GM19397 (cell line): ENCODE results near the gene SPDYE6.
"Not testable (repeated sequence)": the region's sequence is repeated elsewhere in the genome, so short reads cannot be mapped to it uniquely, and the experiment has no call there.

Experiments
- ATAC-seq: cut with Tn5 transposase; IDR thresholded peaks from one replicate; pipeline ENCODE4 v1.9.1; 2021; ENCODE audit warnings: mild to moderate bottlenecking, moderate library complexity; ENCODE audit not compliant: unreplicated experiment

SPDYE6 gene

DNA sequence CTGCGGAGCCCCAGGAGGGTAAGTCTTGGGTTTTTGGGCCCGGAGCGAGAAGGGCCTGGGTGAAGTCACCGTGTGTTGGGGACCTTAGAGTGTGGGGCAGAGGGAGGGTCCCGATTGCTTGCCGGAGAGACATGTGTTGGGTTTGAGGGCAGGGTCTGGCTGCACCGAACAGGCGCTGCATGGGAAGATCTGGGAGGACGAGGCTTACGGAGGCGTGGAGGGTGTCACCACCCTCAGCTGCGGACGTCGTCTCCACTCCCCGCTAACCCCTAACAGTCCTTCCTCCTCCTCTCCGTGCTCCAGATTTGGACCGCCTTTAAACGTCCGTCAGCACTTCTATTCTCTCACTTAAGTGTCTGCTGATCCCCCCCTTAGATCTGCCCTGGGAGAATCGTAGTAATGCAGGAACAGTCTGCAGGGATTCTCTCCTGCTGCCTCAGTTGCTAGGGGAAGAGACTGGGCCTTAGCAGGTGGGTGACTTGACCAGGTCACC lies 8.2 kb upstream of the SPDYE6 start:
- ATAC-seq = not testable (repeated sequence)

DNA sequence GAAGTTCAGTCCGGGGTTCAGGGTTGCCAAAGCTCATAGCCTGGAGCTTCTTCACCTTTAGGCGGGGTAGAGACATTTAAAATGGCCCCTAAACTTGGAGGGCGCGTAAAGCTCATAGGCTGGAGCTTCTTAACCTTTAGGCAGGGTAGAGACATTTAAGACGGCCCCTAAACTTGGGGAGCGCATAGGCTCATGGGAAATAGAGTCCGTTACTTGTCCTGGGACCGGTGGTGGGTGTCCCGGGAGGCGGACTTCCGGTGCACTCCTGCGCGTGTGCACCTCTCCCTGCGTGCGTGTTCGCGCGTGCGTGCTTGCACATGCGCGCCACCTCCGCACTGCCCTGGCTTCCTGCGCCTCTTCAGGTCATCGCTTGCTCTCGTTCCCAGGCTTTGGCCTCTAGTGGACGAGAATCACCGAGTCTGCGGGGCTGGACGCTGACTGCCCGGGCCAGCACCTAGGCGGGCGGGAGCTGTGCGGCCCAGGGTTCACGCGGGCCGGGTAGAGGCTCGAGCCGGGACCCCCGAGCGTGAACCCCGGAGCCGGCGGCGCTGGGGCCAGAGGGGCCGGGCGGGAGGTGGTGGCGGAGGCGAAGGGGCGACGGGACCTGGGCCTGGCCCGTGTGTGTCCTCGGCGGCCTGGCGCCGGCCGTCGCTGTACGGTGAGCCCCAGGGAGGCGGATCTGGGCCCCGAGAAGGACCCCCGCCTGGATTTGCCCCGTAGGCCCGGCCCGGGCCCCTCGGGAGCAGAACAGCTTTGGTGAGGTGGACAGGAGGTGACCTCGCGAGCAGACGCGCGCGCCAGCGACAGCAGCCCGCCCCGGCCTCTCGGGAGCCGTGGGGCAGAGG lies 7.5 kb upstream of the SPDYE6 start:
- ATAC-seq = peak; percentile 99

DNA sequence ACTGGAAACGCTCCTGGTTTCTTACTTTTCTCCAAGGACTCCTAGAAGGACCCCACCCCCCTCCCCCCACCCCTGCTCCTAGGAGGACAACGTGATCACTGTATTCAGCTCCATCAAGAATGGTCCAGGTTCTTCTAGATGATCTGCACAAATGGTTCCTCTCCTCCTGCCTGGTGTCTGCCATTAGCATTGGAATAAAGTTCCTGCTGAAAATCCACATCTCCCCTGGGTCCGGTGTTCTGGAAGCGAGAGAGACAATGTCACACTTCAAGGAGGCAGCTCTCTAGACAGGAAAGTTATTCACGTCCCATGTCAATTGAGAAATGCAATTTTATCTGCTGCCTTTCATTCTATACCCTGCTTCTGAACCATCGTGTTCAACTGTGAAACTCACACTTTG lies 9.3 kb downstream of the SPDYE6 start:
- ATAC-seq = not testable (repeated sequence)

DNA sequence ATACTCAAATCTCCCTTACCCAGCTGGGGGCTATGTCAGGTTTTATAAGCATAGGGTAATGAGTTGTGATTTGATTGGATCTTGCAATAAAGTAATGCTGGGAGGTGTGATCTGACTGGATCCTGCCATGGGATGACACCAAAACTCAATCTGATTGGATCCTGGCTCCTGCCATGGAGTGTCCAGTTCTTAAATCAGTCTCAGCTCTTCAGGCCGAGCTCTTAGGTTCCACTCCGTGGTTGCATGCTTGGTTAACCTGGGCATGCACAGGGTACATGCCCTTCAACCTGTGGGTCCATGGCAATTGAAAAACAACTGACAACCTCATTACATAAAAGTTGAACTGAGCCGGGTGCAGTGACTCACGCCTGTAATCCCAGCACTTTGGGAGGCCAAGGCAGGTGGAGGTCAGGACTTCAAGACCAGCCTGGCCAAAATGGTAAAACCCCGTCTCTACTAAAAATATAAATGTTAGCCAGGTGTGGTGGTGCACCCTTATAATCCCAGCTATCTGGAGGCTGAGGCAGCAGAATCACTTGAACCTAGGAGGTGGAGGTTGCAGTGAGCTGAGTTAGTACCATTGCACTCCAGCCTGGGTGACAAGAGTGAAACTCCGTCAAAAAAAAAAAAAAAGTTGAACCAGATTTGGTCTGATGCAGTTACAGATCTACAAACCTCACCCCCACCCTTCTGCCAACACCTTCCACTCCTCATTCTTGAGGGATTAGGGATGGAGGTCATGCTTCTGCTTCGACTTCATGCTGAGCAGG lies 15.5 kb downstream of the SPDYE6 start:
- ATAC-seq = not testable (repeated sequence)

DNA sequence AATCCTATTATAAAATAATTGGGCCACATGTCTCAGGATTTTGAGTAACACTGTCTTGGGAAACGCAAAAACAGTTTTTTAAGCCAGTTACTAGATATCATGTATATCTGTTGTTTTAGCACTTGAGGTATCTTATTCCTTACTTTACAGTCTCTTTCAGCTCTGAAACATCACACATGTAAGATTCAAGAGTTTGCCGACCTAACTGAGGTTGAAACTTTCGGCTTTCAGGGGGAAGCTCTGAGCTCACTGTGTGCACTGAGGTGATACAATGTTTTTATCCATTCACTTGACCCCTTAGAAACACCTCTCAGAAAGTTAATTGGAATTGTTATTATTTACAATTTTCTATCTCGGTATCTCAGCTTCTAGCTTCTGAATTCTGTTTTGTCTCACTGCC lies 18.8 kb downstream of the SPDYE6 start:
- ATAC-seq = not testable (repeated sequence)

DNA sequence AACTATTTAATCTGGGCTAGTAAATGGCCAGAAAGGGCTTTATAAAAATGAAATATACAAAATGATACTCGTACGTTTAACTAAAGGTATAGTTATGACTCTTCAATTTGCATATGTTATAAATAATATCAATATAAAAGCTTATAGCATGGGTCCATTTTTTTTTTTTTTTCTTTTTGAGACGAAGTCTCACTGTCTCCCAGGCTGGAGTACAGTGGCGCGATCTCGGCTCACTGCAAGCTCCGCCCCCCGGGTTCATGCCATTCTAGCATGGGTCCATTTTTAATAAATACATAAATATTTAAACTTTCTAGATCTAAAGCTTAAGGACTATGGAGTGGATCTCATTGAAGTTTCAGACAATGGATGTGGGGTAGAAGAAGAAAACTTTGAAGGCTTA lies 19.2 kb downstream of the SPDYE6 start:
- not testable (repeated sequence) for ATAC-seq

DNA sequence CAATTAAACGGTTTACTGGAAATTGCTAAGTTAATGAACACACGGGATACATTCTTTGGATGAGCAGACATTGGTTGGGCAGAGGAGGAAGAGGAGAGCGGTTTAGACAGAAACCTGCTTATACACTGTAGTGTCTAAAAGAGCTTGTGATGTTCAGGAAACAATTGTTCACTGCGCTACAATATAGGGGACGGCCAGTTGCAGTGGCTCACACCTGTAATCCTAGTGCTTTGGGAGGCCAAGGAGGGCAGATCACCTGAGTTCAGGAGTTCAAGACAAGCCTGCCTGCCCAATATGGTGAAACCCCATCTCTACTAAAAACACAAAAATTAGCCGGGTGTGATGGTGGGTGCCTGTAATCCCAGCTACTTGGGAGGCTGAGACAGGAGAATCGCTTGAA lies 20.7 kb downstream of the SPDYE6 start:
- not testable (repeated sequence) for ATAC-seq

DNA sequence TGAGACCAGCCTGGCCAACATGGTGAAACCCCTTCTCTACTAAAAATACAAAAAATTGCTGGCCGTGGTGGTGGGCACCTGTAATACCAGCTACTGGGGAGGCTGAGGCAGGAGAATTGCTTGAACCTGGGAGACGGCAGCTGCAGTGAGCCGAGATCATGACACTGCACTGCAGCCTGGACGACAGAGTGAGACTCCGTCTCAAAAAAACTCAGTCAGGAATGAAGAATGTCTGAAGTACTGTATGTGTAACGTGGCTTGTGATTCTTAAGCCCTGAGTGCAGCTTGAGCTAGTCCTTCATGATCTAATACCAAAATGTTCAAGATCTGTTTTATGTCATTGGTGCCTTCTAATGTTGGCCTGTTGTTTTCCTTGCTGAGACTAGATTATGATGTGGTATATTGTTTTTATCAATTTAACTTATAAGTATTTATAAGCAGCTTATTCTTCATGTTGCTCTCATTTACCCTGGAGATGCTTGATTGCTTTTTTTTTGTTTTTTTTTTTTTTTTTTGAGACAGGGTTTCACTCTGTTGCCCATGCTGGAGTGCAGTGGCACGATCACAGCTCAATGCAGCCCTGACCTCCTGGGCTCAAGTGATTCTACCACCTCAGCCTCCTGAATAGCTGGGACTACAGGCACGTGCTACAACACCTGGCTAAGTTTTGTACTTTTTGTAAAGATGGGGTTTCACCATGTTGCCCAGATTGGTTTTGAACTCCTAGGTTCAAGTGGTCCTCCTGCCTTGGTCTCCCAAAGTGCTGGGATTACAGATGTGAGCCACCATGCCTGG lies 25.4 kb downstream of the SPDYE6 start:
- not testable (repeated sequence) for ATAC-seq

DNA sequence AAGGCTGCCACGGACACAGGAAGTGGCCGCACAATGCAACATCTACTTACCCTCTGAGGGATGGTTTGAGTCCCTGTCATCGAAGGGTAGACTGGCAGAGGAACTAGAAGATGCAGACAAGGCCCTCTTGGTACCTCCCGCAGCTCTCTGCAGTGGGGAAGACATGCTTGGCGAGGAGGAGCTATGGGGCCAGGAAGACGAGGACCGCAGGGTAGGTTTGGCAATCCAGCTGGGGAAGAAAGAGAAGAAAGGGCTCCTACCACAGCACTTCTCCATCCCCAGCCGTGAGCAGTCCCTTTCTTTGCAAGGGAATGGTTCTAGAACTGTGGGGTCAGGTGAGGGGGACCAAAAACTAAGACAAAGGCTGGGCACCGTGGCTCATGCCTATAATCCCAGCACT lies 26.9 kb downstream of the SPDYE6 start:
- not testable (repeated sequence) for ATAC-seq

DNA sequence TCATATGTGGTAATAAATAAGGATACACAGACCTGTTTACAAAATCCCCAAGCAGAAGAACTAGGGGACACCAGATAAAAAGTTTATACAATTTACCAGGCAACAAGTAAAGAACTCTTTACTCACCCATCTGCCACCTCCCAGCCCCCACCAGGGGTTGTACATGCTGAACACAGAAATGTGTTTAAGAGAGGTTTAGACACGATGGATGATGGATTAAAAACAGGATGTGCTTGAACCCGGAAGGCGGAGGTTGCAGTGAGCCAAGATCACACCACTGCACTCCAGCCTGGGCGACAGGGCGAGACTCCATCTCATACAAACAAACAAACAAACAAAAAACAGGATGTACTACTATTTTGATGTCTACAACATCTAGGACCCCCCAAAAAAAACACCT lies 27.4 kb downstream of the SPDYE6 start:
- not testable (repeated sequence) for ATAC-seq

DNA sequence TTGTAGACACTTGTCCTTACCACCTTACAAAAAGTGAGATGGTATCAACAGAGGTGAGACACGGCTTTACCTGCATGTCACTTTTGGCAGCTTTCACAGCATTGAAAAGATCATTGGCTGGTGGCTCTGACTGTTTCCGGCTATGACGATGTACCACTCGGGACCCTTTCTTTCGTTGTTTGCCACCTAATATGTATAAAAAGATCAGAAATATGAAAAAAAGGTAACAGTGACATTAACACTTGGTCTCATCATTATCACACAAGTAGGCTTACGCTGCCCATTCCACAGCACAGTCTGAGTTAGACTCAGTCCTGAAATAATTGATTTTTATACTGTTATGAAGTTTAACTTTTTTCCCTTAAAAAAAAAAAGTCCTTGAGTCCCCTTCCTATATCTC lies 29.1 kb downstream of the SPDYE6 start:
- ATAC-seq = not testable (repeated sequence)

DNA sequence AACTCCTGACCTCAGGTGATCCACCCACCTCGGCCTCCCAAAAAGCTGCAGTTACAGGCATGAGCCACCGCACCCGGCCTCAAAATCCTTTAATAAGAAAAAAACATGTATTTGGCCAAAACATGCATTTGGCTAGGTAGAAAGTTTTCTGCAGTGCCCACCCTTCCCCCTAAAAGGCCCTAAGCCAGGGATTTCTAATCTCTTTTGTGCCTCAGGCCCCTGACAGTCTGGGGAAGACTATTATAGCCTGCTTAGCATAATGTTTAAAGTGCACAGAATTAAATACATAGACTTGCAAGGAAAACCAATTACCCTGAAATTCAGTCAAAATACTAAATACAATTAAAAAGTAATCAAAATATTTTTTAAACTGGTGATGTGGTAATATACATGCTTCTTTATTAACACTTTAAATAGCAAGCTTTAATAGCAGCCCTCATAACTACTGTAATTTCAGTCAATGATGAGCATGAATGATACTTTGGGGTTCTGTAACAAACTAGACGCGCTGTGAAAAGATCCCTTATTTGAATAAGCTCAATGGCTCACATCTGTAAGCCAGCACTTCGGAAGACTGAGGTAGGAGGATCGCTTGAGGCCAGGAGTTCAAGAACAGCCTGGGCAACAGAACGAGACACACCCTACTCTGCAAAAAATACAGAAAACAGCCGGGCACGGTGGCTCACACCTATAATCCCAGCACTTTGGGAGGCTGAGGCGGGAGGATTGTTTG lies 29.9 kb downstream of the SPDYE6 start:
- ATAC-seq = no peak

DNA sequence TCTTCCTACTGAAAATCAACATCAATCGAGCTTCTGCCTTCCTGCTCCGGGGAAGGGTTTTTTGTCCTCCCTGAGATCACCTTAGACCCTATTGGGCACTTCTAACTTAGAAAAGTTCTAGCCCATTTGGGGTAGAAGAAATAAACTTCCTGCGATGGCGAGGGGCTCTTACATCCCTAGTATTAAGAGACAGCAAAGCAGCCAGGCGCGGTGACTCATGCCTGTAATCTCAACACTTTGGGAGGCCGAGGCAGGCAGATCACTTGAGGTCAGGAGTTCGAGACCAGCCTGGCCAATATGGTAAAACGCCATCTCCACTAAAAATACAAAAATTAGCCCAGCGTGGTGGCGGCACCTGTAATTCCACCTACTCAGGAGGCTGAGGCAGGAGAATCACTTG lies 31.1 kb downstream of the SPDYE6 start:
- ATAC-seq = not testable (repeated sequence)

DNA sequence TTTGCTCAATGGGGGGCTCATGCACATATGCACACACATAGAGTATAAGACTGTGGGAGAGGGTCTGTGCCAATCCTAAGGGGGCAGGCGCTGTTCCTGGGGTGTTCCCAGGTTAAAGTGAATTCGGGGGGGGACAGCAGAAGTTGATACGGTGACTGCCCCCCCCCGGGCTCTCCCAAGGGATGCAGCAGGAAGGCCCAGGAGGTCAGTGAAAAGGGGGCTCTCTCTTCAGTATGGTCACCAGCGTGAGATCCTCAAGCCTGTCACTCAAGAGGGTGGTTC lies 32.4 kb downstream of the SPDYE6 start:
- ATAC-seq = no peak

DNA sequence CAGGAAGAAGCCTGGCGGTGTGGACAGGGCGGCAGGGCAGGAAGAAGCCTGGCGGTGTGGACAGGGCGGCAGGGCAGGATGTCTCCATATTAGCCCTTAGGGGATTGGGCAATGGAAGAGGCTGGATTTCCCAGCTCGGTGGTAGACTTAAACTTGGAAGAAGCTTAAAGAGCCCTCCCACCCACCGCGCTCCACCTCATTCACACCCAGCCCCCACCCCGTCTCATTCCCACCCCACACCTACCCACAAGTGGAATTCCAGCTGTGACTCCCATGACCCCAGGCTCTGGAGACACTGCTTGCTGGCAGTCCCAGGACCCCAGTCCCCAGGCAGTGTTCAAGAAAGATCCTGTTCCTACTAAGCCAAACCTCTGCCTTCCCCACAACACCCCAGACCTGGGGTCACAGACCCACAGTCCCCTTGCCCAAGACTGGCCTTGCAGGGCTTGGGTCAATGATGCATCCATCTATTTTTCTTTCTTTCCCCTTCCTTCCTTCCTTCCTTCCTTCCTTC lies 34.0 kb downstream of the SPDYE6 start:
- no peak for ATAC-seq

DNA sequence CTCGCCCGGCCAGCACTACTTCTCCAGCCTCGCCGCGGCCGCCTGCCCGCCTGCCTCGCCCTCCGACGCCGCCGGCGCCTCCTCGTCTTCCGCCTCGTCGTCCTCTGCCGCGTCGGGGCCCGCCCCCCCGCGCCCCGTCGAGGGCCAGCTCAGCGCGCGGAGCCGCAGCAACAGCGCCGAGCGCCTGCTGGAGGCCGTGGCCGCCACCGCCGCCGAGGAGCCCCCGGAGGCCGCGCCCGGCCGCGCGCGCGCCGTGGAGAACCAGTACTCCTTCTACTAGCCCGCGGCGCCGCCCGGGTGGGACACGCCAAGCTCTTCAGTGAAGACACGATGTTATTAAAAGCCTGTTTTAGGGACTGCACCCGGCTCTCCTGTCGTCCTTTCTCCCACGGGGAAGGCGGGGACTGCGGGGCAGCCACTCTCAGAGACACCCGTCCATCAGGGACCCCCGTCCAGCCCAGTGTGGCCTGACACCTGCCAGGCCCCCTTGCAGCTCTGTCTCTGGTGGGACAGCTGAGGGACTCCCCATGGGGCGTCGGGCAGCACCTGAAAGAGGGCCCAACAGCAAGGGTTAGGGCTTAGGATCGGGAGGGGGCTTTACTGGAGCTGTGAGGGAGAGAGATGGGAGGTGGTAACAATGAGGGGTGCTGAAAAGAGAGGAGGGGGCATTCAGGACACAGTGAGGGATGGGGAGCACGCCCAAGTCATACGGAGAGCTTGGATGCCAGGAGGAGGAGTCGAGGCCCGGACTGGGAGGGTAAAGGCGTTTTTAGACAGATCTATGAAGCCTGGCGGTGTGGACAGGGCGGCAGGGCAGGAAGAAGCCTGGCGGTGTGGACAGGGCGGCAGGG lies 34.7 kb downstream of the SPDYE6 start:
- ATAC-seq = no peak

DNA sequence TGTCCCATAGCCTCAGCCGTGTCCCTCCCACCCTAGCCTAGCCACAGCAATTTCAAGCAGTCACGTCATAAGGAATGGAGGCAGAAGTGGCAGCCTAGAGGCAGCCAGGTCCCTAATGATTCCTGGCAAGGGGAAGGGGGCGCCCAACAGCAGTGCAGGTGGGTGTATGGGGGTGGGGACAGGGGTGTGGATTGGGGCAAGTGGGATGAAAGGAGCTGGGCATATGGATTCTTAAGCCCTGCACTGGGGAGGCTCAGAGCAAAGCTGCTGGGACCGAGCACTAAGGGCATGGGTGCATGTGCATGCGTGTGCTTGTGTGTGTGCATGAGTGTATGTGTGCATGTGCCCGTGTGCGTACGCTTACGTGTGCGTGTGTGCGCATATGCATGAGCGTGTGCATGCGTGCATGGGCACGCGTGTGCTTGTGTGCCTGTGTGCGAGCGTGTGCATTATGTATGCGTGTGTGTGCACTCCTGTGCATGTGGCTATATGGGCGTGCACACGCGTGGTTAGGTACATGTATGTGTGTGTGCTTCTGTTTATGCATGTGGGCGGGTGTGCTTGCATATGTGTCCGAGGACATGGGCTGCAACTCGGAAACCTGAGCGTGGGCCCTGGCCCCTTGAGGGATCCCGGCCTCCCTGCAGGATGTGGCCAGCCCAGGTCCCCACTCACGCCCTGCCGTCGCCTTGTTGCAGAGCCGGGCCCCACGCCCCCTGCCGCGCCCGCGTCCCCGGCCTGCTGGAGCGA lies 35.5 kb downstream of the SPDYE6 start:
- no peak for ATAC-seq

DNA sequence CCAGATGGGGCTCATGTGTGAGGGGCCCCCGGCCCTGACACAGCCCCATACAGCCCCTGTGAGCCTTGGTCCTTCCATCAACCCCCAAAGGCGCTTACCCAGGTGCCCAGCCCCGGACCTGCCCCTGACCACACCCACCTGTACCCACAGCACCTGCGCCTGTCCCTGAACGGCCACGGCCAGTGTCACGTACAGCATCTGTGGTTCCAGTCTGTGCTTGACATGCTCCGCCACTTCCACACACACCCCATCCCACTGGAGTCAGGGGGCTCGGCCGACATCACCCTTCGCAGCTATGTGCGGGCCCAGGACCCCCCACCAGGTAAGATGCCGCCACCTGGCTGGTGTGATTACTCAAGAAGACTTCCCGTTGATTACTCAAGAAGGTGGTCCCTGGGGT lies 36.1 kb downstream of the SPDYE6 start:
- no peak for ATAC-seq

DNA sequence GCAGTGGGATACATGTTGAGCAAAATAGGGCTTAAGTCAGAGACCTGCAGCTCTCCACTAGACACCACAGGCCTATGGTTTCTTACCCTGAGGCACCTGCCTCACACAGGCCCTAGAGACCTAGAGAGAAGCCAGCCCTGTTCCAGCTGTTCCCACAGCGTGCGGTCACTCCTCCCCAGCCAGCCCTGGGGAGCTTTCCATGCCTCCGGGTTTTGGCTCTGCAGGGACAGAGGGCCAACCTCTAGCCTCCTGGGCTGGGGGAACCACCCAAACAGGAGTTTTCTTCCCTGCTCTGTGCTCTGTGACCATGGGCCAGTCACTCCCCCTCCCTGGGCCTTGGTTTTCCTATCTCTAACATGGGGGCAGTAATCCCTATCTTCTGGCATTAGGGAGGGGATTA lies 36.6 kb downstream of the SPDYE6 start:
- no peak for ATAC-seq
